H1 (cell line): ENCODE measurements around the gene RPS15. TPM values are rescaled to one million over a fixed set of nuclear protein-coding genes. Genes with fewer than 3 reads are reported as not detected.

Experiments
- EZH2 ChIP-seq: fragments of 200-600 bp; sonication (generic); IDR thresholded peaks from 2 replicates; pipeline ENCODE4 v1.7.1; 2012; ENCODE audit warnings: low read depth, mild to moderate bottlenecking, moderate library complexity, low read length, inconsistent platforms; ENCODE audit not compliant: severe bottlenecking
- GTF2F1 ChIP-seq: IDR thresholded peaks from 2 replicates; pipeline ENCODE4 v1.6.1; 2012; ENCODE audit warnings: low read depth, low read length, improper control_type of control experiment, borderline replicate concordance
- SP4 ChIP-seq: IDR thresholded peaks from 2 replicates; pipeline ENCODE4 v1.6.1; 2012; ENCODE audit warnings: low read length, inconsistent platforms
- polyA plus RNA-seq, 7 experiments: library from polyadenylated mRNA; depleted of rRNA in 3 of 7; stranded (reverse) in 5 of 7; unstranded in 2 of 7; fragments of >200 nt in 5 of 7; fragments of 200-250 nt in 2 of 7; gene quantifications; 1 replicate in 5 of 7; 2 replicates in 1 of 7; 4 replicates in 1 of 7; pipeline versions ENCODE4 v1.2.1 to v1.2.3, GENCODE V29; 2011 to 2013; ENCODE audit warnings: missing spikeins in 2 of 7, mixed read lengths in 2 of 7
- total RNA-seq: library from RNA; stranded (reverse); fragmentation: NEBNext Ultra II Directional; extraction: Animal tissue kit (Norgen Biotek cat#: 25700); gene quantifications from 2 replicates; pipeline ENCODE4 v1.2.1, GENCODE V29; 2021

RPS15 gene
- total and polyA plus RNA-seq, 2 of the 8 experiments (the other 6 are each of a cell fraction or from before 2014, with no cell fraction given), result 1,562 to 3,890 TPM

DNA sequence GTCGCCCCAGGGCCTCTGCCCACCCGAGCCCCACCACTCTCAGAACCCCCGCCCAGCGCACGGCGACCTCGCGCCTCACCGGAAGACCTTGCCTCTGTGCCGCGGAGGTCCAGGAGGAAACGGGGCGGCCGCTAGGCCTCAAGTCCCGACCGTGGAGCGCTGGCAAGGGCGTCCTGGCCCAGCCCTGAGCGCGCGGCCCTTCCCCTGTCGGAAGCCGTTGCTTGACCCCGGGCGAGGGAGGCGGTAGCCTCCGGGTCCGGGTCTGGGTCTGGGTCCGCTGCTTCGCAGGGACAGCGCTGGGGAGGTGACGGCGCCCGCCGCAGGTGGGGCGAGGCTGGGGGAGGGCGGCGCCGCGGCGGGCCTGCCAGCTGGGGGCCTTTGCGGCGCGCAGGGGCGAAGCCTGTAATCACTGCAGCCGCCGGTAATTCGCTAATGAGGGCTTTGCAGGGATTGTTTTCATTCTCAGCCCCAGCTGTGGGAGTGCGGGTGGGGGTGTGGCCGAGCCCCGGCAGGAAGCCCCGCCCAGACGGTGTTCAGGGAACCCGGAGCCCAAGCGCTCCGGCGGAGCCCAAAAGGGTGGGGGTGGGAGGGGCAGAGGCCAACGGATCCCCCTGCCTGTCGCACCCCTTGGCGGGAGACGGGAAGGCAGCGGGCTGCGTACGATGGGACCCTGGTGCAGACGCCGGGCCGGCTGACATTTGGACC lies 32.3 kb downstream of the RPS15 start (continued):
- TF ChIP-seq SP4 (no peak), EZH2 (peak; percentile 29), GTF2F1 (no peak)
